Uterus (tissue), 4 donors: ENCODE results near the gene FBN2. TPM values are rescaled to one million over a fixed set of nuclear protein-coding genes. Genes with fewer than 3 reads are reported as not detected.

Experiments
- DNase-seq, 2 donors: peaks; one replicate each; pipeline ENCODE4 v3.0.0-alpha.2; 2019 to 2020
- H3K27ac ChIP-seq, 2 donors: fragments of 200-600 bp; sonication (generic); 1 replicate in 1 of 2; 2 replicates in 1 of 2; pipeline ENCODE4 v1.5.1; 2016 to 2018
- H3K27me3 ChIP-seq, 2 donors: fragments of 200-600 bp; sonication (generic); one replicate each; pipeline ENCODE4 v1.5.1; 2018 to 2019; ENCODE audit warnings: control low read depth in 1 of 2
- H3K36me3 ChIP-seq, 2 donors: fragments of 200-600 bp; sonication (generic); one replicate each; pipeline ENCODE4 v1.5.1; 2019; ENCODE audit warnings: control low read depth in 1 of 2
- H3K4me1 ChIP-seq, 2 donors: fragments of 200-600 bp; sonication (generic); one replicate each; pipeline ENCODE4 v1.5.1; 2018 to 2019; ENCODE audit warnings: control low read depth in 1 of 2
- H3K4me3 ChIP-seq, 2 donors: fragments of 200-600 bp; sonication (generic); 1 replicate in 1 of 2; 2 replicates in 1 of 2; pipeline ENCODE4 v1.5.1; 2018 to 2019; ENCODE audit warnings: mild to moderate bottlenecking in 1 of 2
- H3K9me3 ChIP-seq, 2 donors: fragments of 200-600 bp; sonication (generic); one replicate each; pipeline ENCODE4 v1.5.1; 2019; ENCODE audit warnings: control low read depth in 1 of 2
- POLR2A ChIP-seq, 2 donors: fragments of 450-650 bp; IDR thresholded peaks; one replicate each; pipeline ENCODE4 v1.6.1; 2016; ENCODE audit warnings: antibody characterized with exemption in 2 of 2, mild to moderate bottlenecking in 1 of 2, moderate library complexity in 1 of 2
- intact Hi-C: fragments of 100-400 bp; cut with DNase I; formaldehyde crosslinking; loops from one replicate; pipeline ENCODE4 v1.15.1; 2023; ENCODE audit warnings: low total_unique reads
- total RNA-seq, 4 donors: library from RNA; depleted of rRNA in 3 of 4; stranded (reverse); fragments of >200 nt in 3 of 4; gene quantifications; one replicate each; pipeline versions ENCODE4 v1.1.0 to v1.2.4, GENCODE V29; 2014 to 2023
- TF ChIP-seq, protein P1 (sequence below), 4 experiments: fragments of 200-600 bp in 2 of 4; fragments of 450-650 bp in 2 of 4; sonication (generic) in 2 of 4; IDR thresholded peaks; one replicate each; pipeline ENCODE4 v1.5.1; 2016 to 2019; ENCODE audit warnings: antibody characterized with exemption in 4 of 4, mild to moderate bottlenecking in 2 of 4, moderate library complexity in 1 of 4
- donor health status: DM: yes; HTN: yes; CAD: no.

FBN2 gene
- total RNA-seq, 4 donors from 2014 or later = 1.0 to 389 (median 2.8) TPM

- TF ChIP-seq, protein P1, sequence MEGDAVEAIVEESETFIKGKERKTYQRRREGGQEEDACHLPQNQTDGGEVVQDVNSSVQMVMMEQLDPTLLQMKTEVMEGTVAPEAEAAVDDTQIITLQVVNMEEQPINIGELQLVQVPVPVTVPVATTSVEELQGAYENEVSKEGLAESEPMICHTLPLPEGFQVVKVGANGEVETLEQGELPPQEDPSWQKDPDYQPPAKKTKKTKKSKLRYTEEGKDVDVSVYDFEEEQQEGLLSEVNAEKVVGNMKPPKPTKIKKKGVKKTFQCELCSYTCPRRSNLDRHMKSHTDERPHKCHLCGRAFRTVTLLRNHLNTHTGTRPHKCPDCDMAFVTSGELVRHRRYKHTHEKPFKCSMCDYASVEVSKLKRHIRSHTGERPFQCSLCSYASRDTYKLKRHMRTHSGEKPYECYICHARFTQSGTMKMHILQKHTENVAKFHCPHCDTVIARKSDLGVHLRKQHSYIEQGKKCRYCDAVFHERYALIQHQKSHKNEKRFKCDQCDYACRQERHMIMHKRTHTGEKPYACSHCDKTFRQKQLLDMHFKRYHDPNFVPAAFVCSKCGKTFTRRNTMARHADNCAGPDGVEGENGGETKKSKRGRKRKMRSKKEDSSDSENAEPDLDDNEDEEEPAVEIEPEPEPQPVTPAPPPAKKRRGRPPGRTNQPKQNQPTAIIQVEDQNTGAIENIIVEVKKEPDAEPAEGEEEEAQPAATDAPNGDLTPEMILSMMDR (IDR thresholded peaks at IDR 0.05) = no peak
- no peak for TF ChIP-seq POLR2A (IDR thresholded peaks at IDR 0.05)
- no peak overlapping the region for H3K27ac ChIP-seq
- no peaks in the 10 kb centered on the region for H3K27me3 ChIP-seq
- H3K36me3 ChIP-seq = no peaks in the 10 kb centered on the region
- no peak for DNase-seq
- H3K4me3 ChIP-seq = no peak overlapping the region
- intact Hi-C loops = no loop called here
- no peaks in the 10 kb centered on the region for H3K9me3 ChIP-seq
- H3K4me1 ChIP-seq = no peaks in the 10 kb centered on the region
These were observed 234.0 kb downstream of the FBN2 start for GRCh38 chr5:128304088-128304487.

- Histone ChIP-seq H3K9me3 (no peaks in the 10 kb centered on the region), H3K4me3 (no peak overlapping the region), H3K27me3 (no peaks in the 10 kb centered on the region), H3K4me1 (no peaks in the 10 kb centered on the region), H3K27ac (no peak overlapping the region), H3K36me3 (no peaks in the 10 kb centered on the region)
- TF ChIP-seq, protein P1 (IDR thresholded peaks at IDR 0.05) = no peak
- TF ChIP-seq POLR2A (IDR thresholded peaks at IDR 0.05) = no peak
- intact Hi-C loops = no loop called here
- DNase-seq = no peak
These were observed 234.5 kb downstream of the FBN2 start for GRCh38 chr5:128303593-128303992.

- Histone ChIP-seq H3K4me1 (no peaks in the 10 kb centered on the region), H3K4me3 (no peak overlapping the region), H3K36me3 (no peaks in the 10 kb centered on the region), H3K9me3 (no peaks in the 10 kb centered on the region), H3K27ac (no peak overlapping the region), H3K27me3 (no peaks in the 10 kb centered on the region)
- no peak for DNase-seq
- no peak for TF ChIP-seq POLR2A (IDR thresholded peaks at IDR 0.05)
- TF ChIP-seq, protein P1 (IDR thresholded peaks at IDR 0.05) = no peak
- intact Hi-C loops = no loop called here
These were observed 237.9 kb downstream of the FBN2 start for GRCh38 chr5:128300181-128300580.

GRCh38 chr5:128290152-128290858 lies 247.7 kb downstream of the FBN2 start:
- Histone ChIP-seq H3K36me3 (no peaks in the 10 kb centered on the region), H3K4me3 (no peak overlapping the region), H3K27me3 (no peaks in the 10 kb centered on the region), H3K27ac (no peak overlapping the region), H3K4me1 (no peaks in the 10 kb centered on the region), H3K9me3 (no peaks in the 10 kb centered on the region)
- no peak for TF ChIP-seq POLR2A (IDR thresholded peaks at IDR 0.05)
- TF ChIP-seq, protein P1 (IDR thresholded peaks at IDR 0.05) = no peak
- intact Hi-C loops = no loop called here
- no peak for DNase-seq

GRCh38 chr5:128287740-128288139 lies 250.3 kb downstream of the FBN2 start:
- Histone ChIP-seq H3K36me3 (no peaks in the 10 kb centered on the region), H3K27me3 (no peaks in the 10 kb centered on the region), H3K9me3 (no peaks in the 10 kb centered on the region), H3K27ac (no peak overlapping the region), H3K4me3 (no peak overlapping the region), H3K4me1 (no peaks in the 10 kb centered on the region)
- DNase-seq = no peak
- intact Hi-C loops = no loop called here
- TF ChIP-seq, protein P1 (IDR thresholded peaks at IDR 0.05) = no peak
- no peak for TF ChIP-seq POLR2A (IDR thresholded peaks at IDR 0.05)
